NCI-H1417 (cell line): Measurements from ENCODE around the gene CACNA1C.
A peak's percentile ranks its signal among the peaks of the same experiment; 100 is the strongest.

Experiments used
- DNase-seq, 3 experiments: peaks; one replicate each; lab custom pipeline; 2025; lab: John Stamatoyannopoulos, UW

CACNA1C gene

GRCh38 chr12:2454601-2455177 lies 401.9 kb downstream of the CACNA1C start:
- DNase-seq = no peak

- DNase-seq = no peak
Measured at GRCh38 chr12:2455410-2455809, 402.6 kb downstream of the CACNA1C start.

DNA sequence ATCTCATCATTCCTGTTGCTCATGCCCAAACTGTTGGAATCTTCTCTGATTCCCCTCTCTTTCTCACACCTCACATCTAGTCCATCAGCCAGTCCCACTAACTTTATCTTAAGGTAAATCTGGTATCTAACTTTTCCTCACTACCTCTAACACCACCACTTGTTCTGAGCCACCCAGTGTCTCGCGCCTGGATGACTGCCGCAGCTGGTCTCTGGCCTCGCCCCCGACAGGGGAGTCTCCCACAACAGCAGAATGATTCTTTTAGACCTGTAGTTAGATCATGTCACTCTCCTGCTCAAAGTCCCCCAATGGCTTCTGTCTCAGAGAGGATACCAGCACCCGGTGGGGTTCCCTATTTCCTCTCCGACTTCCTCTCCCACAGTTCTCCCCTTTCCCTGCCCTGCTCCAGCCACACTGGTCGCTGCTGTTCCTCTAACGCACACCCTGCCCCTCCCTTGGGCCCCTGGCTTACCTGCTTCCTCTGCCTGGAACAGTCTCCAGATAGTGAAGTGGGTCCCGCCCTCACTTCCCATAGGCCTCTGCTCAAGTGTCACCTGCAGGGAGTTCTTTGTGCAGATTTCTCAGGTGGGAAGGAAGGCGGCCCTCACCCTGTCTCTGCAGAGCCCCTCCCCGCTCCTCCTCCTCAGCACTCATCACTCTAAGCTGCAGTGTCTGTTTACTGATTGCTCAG lies 403.5 kb downstream of the CACNA1C start:
- DNase-seq = no peak

- DNase-seq = peak in 2 of 3 experiments; percentile 42 to 87
Measured at GRCh38 chr12:2456813-2457186, 404.0 kb downstream of the CACNA1C start.

GRCh38 chr12:2457215-2457932 lies 404.6 kb downstream of the CACNA1C start:
- no peak for DNase-seq

- DNase-seq = no peak
Measured at GRCh38 chr12:2457933-2458414, 405.2 kb downstream of the CACNA1C start.

DNA sequence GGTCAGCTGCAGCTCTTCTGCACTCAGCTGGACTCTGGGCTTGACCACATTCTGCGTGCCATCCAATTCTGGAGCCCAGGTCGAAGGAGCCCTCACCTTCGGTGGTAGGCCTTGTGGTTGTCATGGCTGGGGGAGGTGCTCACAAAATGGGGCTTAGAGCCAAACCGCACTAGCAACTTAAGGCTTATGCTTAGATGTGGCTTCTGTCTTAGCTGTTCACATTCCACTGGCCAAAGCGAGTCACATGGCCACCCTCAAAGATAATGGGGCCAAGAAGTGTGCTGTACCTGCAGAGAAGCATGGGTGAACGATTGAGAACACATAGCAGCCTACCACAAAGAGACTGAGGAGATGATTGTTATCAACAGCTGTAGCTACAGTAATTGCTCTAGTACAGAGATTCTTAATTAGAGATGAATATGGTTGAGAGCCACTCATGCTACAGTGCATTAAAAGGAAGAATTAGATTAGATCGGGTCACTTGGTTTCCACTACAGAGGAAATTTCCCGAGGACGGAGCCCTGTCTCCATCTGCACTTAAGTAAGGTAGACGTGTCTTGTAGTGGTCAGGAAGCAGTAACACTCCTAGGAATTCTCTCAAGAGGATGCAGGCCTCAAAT lies 407.4 kb downstream of the CACNA1C start:
- peak in 2 of 3 experiments; percentile 6 to 16 for DNase-seq

DNA sequence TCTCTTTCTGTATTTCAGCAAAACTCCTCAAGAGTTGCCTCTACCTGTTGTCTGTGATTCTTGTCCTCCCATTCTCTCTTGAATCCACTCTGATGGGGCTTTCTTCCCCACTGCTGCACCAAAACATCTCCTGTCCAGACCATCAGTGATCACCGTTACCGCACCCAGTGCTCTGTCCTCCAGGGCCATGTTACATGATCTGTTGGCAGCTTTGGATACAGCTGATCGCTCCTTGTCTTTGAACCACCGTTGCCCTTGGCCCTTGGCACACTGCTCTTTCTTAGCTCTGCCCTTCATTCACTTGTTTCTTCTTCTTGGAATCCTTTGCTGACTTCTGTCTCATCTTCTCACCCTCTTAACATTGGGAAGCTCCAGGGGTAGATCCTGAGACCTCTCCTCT lies 408.3 kb downstream of the CACNA1C start:
- no peak for DNase-seq

- DNase-seq = no peak
Measured at GRCh38 chr12:2461645-2462044, 408.9 kb downstream of the CACNA1C start.

- no peak for DNase-seq
Measured at GRCh38 chr12:2462087-2462486, 409.3 kb downstream of the CACNA1C start.

GRCh38 chr12:2463719-2464118 lies 410.9 kb downstream of the CACNA1C start:
- no peak for DNase-seq

GRCh38 chr12:2465681-2466080 lies 412.9 kb downstream of the CACNA1C start:
- DNase-seq = no peak

DNA sequence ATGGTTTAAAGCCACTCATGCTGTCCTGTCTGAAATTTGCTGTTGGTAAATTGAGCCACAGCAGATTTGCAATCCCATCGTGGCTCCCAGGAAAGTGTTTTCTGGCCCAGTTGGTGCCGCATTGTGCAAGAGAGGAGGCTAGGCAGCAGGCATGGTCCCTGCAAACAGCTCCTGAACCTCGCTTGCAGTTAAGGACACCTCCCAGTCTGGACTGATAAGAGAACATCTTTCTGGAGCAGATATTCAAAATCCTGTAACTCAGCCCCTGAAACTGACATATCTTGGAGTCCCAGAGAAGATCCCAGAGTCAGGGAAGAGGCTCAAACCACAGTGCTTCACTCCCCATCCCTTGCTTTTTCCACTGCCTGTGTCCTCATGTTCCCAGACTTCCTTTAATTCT lies 413.4 kb downstream of the CACNA1C start:
- DNase-seq = no peak

DNA sequence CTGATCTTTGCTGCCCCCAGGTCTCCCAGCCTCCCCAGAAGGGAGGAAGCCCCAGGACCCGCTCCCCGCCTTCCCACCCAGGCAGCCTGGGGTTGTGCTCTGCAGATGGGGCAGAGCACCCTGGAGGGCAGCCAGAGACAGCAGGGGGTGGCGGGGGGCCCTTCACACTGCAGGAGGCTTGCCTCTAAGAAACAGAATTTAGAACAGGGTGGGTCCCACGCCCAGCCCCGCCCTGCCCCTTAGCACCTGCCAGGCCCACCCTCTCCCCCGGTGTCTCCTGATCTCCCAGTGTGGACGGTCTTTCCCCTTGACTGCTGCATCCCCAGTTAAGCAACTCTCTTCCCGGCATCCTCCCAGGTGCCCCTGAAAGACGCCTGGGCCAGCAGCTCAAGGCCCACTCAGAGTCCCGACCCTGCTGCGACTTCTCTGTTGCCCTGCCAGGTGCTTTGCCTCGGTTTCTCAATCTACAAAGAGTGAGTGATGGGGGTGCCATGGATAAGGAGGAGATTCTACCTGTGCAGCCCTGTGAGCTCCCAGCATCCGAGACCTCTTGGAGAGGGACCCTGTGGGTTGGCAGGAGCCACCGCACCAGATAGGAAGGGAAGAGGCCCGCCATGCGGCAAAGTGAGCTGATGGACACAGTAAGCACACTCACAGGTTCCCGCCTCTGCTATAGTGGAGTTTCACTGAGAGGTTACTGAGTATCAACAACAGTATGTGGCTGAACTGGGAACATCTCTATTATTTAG lies 414.8 kb downstream of the CACNA1C start:
- DNase-seq = no peak

DNA sequence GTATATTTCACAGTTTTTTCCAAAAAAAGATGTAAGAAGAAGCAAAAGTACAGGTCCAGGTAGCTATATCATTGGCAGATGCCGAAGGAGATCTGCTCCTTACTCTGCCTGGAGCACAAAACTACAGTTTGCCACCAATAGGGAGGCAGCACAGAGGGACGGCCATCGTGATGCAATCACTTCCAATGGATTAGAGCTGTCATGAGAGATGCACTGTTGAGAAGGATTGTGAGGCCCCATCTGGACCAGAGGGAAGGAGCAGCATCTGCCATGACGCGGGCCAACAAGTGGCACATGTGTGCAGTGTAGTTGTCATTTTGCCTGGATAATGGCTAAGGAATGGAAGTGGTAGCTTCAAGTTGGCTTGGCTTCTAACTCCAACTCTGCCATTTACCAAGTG lies 423.2 kb downstream of the CACNA1C start:
- no peak for DNase-seq

- no peak for DNase-seq
Measured at GRCh38 chr12:2477009-2477766, 424.4 kb downstream of the CACNA1C start.

- no peak for DNase-seq
Measured at GRCh38 chr12:2479851-2480535, 427.2 kb downstream of the CACNA1C start.

GRCh38 chr12:2481346-2481745 lies 428.6 kb downstream of the CACNA1C start:
- DNase-seq = no peak

GRCh38 chr12:2481951-2482350 lies 429.2 kb downstream of the CACNA1C start:
- DNase-seq = no peak

GRCh38 chr12:2482938-2483660 lies 430.3 kb downstream of the CACNA1C start:
- peak in 1 of 3 experiments; percentile 9 for DNase-seq
